ENCODE measurements around the gene CDH26.

DNA sequence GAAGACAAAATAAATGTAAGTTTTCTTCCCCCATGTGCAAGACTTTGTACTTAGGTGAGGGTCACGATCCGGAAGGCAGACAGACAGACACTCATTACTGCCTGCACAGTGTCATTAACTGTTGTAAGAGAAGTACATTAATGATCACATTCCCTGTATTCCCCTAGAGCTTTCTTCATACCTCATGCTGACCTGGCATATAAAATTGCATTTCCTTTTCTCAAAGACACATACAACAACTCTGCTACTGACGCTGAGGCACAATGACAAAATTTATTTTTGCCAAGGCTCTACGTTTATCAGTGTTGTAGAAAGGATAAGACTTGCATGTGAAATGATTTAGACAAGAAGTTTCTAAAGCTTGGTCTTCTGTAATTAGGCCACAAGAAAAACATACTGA is 21.8 kb upstream of the CDH26 start:
- TF ChIP-seq, protein P1, sequence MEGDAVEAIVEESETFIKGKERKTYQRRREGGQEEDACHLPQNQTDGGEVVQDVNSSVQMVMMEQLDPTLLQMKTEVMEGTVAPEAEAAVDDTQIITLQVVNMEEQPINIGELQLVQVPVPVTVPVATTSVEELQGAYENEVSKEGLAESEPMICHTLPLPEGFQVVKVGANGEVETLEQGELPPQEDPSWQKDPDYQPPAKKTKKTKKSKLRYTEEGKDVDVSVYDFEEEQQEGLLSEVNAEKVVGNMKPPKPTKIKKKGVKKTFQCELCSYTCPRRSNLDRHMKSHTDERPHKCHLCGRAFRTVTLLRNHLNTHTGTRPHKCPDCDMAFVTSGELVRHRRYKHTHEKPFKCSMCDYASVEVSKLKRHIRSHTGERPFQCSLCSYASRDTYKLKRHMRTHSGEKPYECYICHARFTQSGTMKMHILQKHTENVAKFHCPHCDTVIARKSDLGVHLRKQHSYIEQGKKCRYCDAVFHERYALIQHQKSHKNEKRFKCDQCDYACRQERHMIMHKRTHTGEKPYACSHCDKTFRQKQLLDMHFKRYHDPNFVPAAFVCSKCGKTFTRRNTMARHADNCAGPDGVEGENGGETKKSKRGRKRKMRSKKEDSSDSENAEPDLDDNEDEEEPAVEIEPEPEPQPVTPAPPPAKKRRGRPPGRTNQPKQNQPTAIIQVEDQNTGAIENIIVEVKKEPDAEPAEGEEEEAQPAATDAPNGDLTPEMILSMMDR (IDR thresholded peaks at IDR 0.05): no peak
- no peak for TF ChIP-seq POLR2A (IDR thresholded peaks at IDR 0.05)
